ENCODE data around the gene IGF2.

IGF2 gene

GRCh38 chr11:2165571-2165970, 26.4 kb upstream of the IGF2 start:
- H3K4me2 ChIP-seq, result no peak overlapping the region
- H3K36me3 ChIP-seq (ENCODE audit: insufficient read depth), result no peaks in the 10 kb centered on the region
- no peak overlapping the region for H3K4me3 ChIP-seq (IDR thresholded peaks at IDR 0.05; ENCODE audit: insufficient read depth, low read depth, low read length)
- no peak overlapping the region for H3K9ac ChIP-seq
- H4K20me1 ChIP-seq (ENCODE audit: insufficient read depth), result no peaks in the 10 kb centered on the region
- no peaks in the 10 kb centered on the region for H3K4me1 ChIP-seq (ENCODE audit: low read depth, poor library complexity, severe bottlenecking)
- TF ChIP-seq CTCF (conservative IDR thresholded peaks at IDR 0.05; ENCODE audit: low read depth, low read length), result no peak
- H3K27me3 ChIP-seq (ENCODE audit: insufficient read depth, low read depth), result peaks cover 64% of the 10 kb centered on the region
- H3K27ac ChIP-seq, result no peak overlapping the region
- no peaks in the 10 kb centered on the region for H3K79me2 ChIP-seq (ENCODE audit: insufficient read depth, low read depth)
- H2AFZ ChIP-seq (ENCODE audit: low read depth), result no peak overlapping the region

- H3K4me3 ChIP-seq (IDR thresholded peaks at IDR 0.05; ENCODE audit: insufficient read depth, low read depth, low read length), result no peak overlapping the region
- no peak overlapping the region for H3K27ac ChIP-seq
- no peaks in the 10 kb centered on the region for H3K4me1 ChIP-seq (ENCODE audit: low read depth, poor library complexity, severe bottlenecking)
- peaks cover 65% of the 10 kb centered on the region for H3K27me3 ChIP-seq (ENCODE audit: insufficient read depth, low read depth)
- no peak overlapping the region for H2AFZ ChIP-seq (ENCODE audit: low read depth)
- H3K4me2 ChIP-seq, result no peak overlapping the region
- H3K79me2 ChIP-seq (ENCODE audit: insufficient read depth, low read depth), result no peaks in the 10 kb centered on the region
- no peaks in the 10 kb centered on the region for H3K36me3 ChIP-seq (ENCODE audit: insufficient read depth)
- no peak for TF ChIP-seq CTCF (conservative IDR thresholded peaks at IDR 0.05; ENCODE audit: low read depth, low read length)
- no peak overlapping the region for H3K9ac ChIP-seq
- H4K20me1 ChIP-seq (ENCODE audit: insufficient read depth), result no peaks in the 10 kb centered on the region
These were observed 25.8 kb upstream of the IGF2 start for GRCh38 chr11:2164861-2165555.

GRCh38 chr11:2164081-2164480, 24.9 kb upstream of the IGF2 start:
- Histone ChIP-seq H3K36me3 (ENCODE audit: insufficient read depth) (no peaks in the 10 kb centered on the region), H3K4me3 (IDR thresholded peaks at IDR 0.05; ENCODE audit: insufficient read depth, low read depth, low read length) (no peak overlapping the region), H3K79me2 (ENCODE audit: insufficient read depth, low read depth) (no peaks in the 10 kb centered on the region), H3K4me1 (ENCODE audit: low read depth, poor library complexity, severe bottlenecking) (no peaks in the 10 kb centered on the region), H4K20me1 (ENCODE audit: insufficient read depth) (no peaks in the 10 kb centered on the region), H3K27me3 (ENCODE audit: insufficient read depth, low read depth) (peaks cover 67% of the 10 kb centered on the region), H2AFZ (ENCODE audit: low read depth) (no peak overlapping the region), H3K27ac (no peak overlapping the region), H3K9ac (no peak overlapping the region), H3K4me2 (no peak overlapping the region)
- TF ChIP-seq CTCF (conservative IDR thresholded peaks at IDR 0.05; ENCODE audit: low read depth, low read length), result no peak

- Histone ChIP-seq H3K79me2 (ENCODE audit: insufficient read depth, low read depth) (no peaks in the 10 kb centered on the region), H2AFZ (ENCODE audit: low read depth) (no peak overlapping the region), H3K9ac (no peak overlapping the region), H3K4me3 (IDR thresholded peaks at IDR 0.05; ENCODE audit: insufficient read depth, low read depth, low read length) (no peak overlapping the region), H3K36me3 (ENCODE audit: insufficient read depth) (no peaks in the 10 kb centered on the region), H3K27ac (no peak overlapping the region), H3K27me3 (ENCODE audit: insufficient read depth, low read depth) (peaks cover 71% of the 10 kb centered on the region), H3K4me2 (no peak overlapping the region), H3K4me1 (ENCODE audit: low read depth, poor library complexity, severe bottlenecking) (no peaks in the 10 kb centered on the region), H4K20me1 (ENCODE audit: insufficient read depth) (no peaks in the 10 kb centered on the region)
- TF ChIP-seq CTCF (conservative IDR thresholded peaks at IDR 0.05; ENCODE audit: low read depth, low read length), result no peak
These were observed 24.3 kb upstream of the IGF2 start for GRCh38 chr11:2163428-2163978.
